Ovary (tissue), 3 donors: ENCODE data around the gene KHDRBS2.

ENCODE experiments used
- POLR2A ChIP-seq: fragments of 450-650 bp; IDR thresholded peaks from one replicate; pipeline ENCODE4 v1.6.1; 2017; ENCODE audit warnings: antibody characterized with exemption, mild to moderate bottlenecking, moderate library complexity
- TF ChIP-seq, protein P1 (sequence below), 3 donors: fragments of 450-650 bp in 2 of 3; fragments of 200-600 bp in 1 of 3; IDR thresholded peaks; one replicate each; pipeline versions ENCODE4 v1.5.1 to v1.8.0; 2016 to 2022; ENCODE audit warnings: antibody characterized with exemption in 3 of 3, mild to moderate bottlenecking in 1 of 3
- donor health status: DM: no; HTN: no; CAD: no.

DNA sequence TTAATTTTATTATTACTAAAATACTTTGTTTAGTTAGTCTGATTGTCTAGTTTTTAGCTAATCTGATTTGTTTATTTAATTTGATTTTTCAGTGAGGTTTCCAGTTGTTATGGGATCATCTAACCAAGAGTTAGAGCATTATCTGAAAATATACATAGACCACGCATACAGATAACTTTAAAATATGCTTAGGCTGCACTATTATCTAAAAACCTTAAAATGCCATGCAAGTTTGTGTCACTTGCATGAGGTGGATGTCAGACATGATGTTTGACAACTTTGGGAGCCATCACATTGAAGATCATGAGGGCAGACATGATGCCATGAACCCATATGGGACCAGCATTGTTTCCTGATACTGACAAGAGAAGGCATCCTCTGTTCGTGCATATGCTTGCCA lies 610.3 kb downstream of the KHDRBS2 start:
- TF ChIP-seq, protein P1, sequence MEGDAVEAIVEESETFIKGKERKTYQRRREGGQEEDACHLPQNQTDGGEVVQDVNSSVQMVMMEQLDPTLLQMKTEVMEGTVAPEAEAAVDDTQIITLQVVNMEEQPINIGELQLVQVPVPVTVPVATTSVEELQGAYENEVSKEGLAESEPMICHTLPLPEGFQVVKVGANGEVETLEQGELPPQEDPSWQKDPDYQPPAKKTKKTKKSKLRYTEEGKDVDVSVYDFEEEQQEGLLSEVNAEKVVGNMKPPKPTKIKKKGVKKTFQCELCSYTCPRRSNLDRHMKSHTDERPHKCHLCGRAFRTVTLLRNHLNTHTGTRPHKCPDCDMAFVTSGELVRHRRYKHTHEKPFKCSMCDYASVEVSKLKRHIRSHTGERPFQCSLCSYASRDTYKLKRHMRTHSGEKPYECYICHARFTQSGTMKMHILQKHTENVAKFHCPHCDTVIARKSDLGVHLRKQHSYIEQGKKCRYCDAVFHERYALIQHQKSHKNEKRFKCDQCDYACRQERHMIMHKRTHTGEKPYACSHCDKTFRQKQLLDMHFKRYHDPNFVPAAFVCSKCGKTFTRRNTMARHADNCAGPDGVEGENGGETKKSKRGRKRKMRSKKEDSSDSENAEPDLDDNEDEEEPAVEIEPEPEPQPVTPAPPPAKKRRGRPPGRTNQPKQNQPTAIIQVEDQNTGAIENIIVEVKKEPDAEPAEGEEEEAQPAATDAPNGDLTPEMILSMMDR (IDR thresholded peaks at IDR 0.05): no peak
- no peak for TF ChIP-seq POLR2A
